ENCODE data around the gene PIM2. TPM values are rescaled to one million over a fixed set of nuclear protein-coding genes. Genes with fewer than 3 reads are reported as not detected.
A peak's percentile ranks its signal among the peaks of the same experiment; 100 is the strongest.

Gene PIM2
- total and polyA plus RNA-seq, 9 of the 15 experiments (the other 6 are each of a cell fraction or from before 2014, with no cell fraction given): 67.6 to 191 (median 108) TPM

- peak in 1 of 2 experiments; percentile 39 for TF ChIP-seq E2F6 (IDR thresholded peaks at IDR 0.05; ENCODE audit: borderline replicate concordance in 1 of 2, extremely low read depth in 1 of 2, insufficient read depth in 1 of 2, insufficient read length in 1 of 2, low read depth in 1 of 2, low read length in 1 of 2, poor library complexity in 1 of 2, severe bottlenecking in 1 of 2)
- peak; percentile 73 to 82 for TF ChIP-seq FOXK2 (conservative IDR thresholded peaks at IDR 0.05 in 1 of 2, IDR thresholded peaks at IDR 0.05 in 1 of 2; ENCODE audit: low read depth in 2 of 2)
- no peak for TF ChIP-seq ZNF124 (CRISPR knock-in tag; IDR thresholded peaks at IDR 0.05)
- no peak for TF ChIP-seq NFIC (IDR thresholded peaks at IDR 0.05)
- no peak for TF ChIP-seq GATAD2A (IDR thresholded peaks at IDR 0.05)
- no peak for TF ChIP-seq FOSL1 (tag; conservative IDR thresholded peaks at IDR 0.05)
- TF ChIP-seq POLR2AphosphoS2 (IDR thresholded peaks at IDR 0.05; ENCODE audit: low read length): peak; percentile 95
- TF ChIP-seq REST (IDR thresholded peaks at IDR 0.05; ENCODE audit: borderline replicate concordance): peak; percentile 81
- TF ChIP-seq REST (CRISPR knock-in tag; IDR thresholded peaks at IDR 0.05; ENCODE audit: low read depth): no peak; the same call in 1 of the 2 replicates
- TF ChIP-seq MYC (IDR thresholded peaks at IDR 0.05; ENCODE audit: low read depth, low read length): peak; percentile 68; the same call in 1 of the 2 replicates
- TF ChIP-seq MYC (CRISPR knock-in tag; IDR thresholded peaks at IDR 0.05; ENCODE audit: borderline replicate concordance, low read depth): peak; percentile 74; the same call in 1 of the 2 replicates
- peak; percentile 65; the same call in 1 of the 2 replicates for TF ChIP-seq ZNF12 (CRISPR knock-in tag; IDR thresholded peaks at IDR 0.05)
- TF ChIP-seq EP400 (IDR thresholded peaks at IDR 0.05): no peak
- TF ChIP-seq SNIP1 (IDR thresholded peaks at IDR 0.05; ENCODE audit: low read depth): no peak
- no peak for TF ChIP-seq ZBED1 (IDR thresholded peaks at IDR 0.05)
- TF ChIP-seq HDAC2 (IDR thresholded peaks at IDR 0.05): no peak
- peak; percentile 56 for TF ChIP-seq CREM (IDR thresholded peaks at IDR 0.05; ENCODE audit: low read depth)
- TF ChIP-seq RAD51 (IDR thresholded peaks at IDR 0.05; ENCODE audit: borderline replicate concordance, low read depth): peak; percentile 71
- TF ChIP-seq ZKSCAN8 (CRISPR knock-in tag; IDR thresholded peaks at IDR 0.05): no peak
- TF ChIP-seq DLX4 (CRISPR knock-in tag; IDR thresholded peaks at IDR 0.05): no peak
- TF ChIP-seq FOXA1 (IDR thresholded peaks at IDR 0.05; ENCODE audit: borderline replicate concordance): no peak
Observed at GRCh38 chrX:48918643-48919340, at the start of gene PIM2 (continued).

Data from K562 (cell line).